GM18520 (cell line): ENCODE data around the gene TMED6.
"Not testable (repeated sequence)": the region's sequence is repeated elsewhere in the genome, so short reads cannot be mapped to it uniquely, and the experiment has no call there.

Source experiments
- ATAC-seq: cut with Tn5 transposase; IDR thresholded peaks from one replicate; pipeline ENCODE4 v1.9.1; 2021; ENCODE audit not compliant: unreplicated experiment

Gene TMED6

GRCh38 chr16:69306031-69306430 is 45.6 kb downstream of the TMED6 start:
- no peak for ATAC-seq

- ATAC-seq = no peak
These were observed 49.3 kb downstream of the TMED6 start for GRCh38 chr16:69302301-69302700.

GRCh38 chr16:69301861-69302260 is 49.7 kb downstream of the TMED6 start:
- no peak for ATAC-seq

- ATAC-seq = no peak
These were observed 50.4 kb downstream of the TMED6 start for GRCh38 chr16:69301187-69301586.

- no peak for ATAC-seq
These were observed 53.3 kb downstream of the TMED6 start for GRCh38 chr16:69298261-69298660.

GRCh38 chr16:69296771-69297170 is 54.8 kb downstream of the TMED6 start:
- ATAC-seq = not testable (repeated sequence)

- no peak for ATAC-seq
These were observed 57.5 kb downstream of the TMED6 start for GRCh38 chr16:69294051-69294450.

- ATAC-seq = no peak
These were observed 58.2 kb downstream of the TMED6 start for GRCh38 chr16:69293401-69293800.
